C4-2B (cell line): Measurements from ENCODE around the gene STK11.

Experiments used
- ZFX ChIP-seq: fragments of 450-650 bp; IDR thresholded peaks from 2 replicates; pipeline ENCODE4 v1.6.1; 2017
- TF ChIP-seq, protein P1 (sequence below): fragments of 450-650 bp; conservative IDR thresholded peaks from 2 replicates; pipeline ENCODE4 v1.5.1; 2017; ENCODE audit warnings: mild to moderate bottlenecking

DNA sequence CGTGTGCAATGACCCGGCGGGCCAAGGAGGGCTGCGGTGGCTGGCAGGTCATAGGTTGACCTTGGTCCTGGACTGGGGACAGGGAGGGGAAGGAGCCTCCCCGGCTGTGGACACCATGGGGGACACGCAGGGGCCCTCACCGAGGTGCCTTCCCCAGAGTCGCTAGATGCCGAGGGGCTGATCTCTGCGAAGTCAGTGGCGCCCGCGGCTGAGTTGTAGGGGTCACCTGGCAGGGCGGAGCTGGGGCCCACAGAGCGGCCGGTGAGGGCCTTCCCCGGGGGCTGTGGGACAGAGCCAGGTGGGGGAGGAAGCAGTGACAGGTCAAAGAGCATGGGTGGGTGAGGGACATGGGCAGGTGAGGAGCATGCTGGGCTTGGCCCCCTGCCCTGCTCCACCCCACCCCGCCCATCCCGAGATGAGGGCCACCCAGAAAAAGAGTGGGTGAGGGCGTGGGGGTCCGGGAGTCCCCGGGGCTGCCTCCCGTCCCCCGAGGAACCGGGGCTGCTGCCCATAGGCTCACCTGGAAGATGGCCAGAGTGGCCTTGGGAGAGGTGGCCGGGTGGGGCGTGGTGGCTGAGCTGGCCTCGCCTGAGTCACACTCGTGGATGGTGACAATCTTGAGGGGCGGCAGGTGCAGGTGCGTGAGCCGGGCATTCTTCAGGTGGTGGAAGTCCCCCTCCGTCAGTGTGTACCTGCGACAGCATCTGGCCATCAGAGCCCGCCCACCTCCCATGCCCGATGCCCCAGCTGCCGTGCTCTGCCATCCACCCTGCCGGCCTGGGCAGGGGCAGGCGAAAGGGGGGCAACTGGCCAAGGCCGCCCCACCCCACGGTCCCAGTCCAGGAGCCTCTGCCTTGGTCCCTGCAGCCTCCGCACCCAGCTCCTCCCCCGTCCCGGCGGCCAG, 28.7 kb downstream of the STK11 start:
- TF ChIP-seq, protein P1, sequence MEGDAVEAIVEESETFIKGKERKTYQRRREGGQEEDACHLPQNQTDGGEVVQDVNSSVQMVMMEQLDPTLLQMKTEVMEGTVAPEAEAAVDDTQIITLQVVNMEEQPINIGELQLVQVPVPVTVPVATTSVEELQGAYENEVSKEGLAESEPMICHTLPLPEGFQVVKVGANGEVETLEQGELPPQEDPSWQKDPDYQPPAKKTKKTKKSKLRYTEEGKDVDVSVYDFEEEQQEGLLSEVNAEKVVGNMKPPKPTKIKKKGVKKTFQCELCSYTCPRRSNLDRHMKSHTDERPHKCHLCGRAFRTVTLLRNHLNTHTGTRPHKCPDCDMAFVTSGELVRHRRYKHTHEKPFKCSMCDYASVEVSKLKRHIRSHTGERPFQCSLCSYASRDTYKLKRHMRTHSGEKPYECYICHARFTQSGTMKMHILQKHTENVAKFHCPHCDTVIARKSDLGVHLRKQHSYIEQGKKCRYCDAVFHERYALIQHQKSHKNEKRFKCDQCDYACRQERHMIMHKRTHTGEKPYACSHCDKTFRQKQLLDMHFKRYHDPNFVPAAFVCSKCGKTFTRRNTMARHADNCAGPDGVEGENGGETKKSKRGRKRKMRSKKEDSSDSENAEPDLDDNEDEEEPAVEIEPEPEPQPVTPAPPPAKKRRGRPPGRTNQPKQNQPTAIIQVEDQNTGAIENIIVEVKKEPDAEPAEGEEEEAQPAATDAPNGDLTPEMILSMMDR = no peak
- no peak for TF ChIP-seq ZFX
